Measurements from ENCODE around the gene FBXO22. TPM values are rescaled to one million over a fixed set of nuclear protein-coding genes. Genes with fewer than 3 reads are reported as not detected.

The FBXO22 gene
- total and polyA plus RNA-seq, 2 of the 8 experiments (the other 6 are each of a cell fraction or from before 2014, with no cell fraction given): 33.2 to 67.3 TPM

DNA sequence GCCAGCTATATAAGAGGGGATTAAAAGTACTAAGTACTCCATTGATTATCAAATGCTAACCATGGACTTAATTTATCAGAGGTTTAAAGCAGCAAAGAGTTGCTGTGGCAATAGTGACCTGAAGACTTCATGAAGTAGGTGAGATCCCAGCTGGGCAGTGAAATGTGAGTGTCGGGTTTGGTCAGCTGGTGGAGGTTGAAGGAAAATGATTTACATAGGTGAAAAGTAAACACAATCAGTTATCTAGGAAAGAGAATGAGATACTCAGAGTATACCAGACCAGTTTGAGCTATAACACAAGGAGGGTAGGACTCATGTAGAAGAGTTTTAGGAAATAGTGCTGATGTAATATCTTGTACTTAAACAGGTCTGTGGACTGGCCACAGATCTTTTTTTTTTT, 16.5 kb upstream of the FBXO22 start (continued):
- TF ChIP-seq, protein P1, sequence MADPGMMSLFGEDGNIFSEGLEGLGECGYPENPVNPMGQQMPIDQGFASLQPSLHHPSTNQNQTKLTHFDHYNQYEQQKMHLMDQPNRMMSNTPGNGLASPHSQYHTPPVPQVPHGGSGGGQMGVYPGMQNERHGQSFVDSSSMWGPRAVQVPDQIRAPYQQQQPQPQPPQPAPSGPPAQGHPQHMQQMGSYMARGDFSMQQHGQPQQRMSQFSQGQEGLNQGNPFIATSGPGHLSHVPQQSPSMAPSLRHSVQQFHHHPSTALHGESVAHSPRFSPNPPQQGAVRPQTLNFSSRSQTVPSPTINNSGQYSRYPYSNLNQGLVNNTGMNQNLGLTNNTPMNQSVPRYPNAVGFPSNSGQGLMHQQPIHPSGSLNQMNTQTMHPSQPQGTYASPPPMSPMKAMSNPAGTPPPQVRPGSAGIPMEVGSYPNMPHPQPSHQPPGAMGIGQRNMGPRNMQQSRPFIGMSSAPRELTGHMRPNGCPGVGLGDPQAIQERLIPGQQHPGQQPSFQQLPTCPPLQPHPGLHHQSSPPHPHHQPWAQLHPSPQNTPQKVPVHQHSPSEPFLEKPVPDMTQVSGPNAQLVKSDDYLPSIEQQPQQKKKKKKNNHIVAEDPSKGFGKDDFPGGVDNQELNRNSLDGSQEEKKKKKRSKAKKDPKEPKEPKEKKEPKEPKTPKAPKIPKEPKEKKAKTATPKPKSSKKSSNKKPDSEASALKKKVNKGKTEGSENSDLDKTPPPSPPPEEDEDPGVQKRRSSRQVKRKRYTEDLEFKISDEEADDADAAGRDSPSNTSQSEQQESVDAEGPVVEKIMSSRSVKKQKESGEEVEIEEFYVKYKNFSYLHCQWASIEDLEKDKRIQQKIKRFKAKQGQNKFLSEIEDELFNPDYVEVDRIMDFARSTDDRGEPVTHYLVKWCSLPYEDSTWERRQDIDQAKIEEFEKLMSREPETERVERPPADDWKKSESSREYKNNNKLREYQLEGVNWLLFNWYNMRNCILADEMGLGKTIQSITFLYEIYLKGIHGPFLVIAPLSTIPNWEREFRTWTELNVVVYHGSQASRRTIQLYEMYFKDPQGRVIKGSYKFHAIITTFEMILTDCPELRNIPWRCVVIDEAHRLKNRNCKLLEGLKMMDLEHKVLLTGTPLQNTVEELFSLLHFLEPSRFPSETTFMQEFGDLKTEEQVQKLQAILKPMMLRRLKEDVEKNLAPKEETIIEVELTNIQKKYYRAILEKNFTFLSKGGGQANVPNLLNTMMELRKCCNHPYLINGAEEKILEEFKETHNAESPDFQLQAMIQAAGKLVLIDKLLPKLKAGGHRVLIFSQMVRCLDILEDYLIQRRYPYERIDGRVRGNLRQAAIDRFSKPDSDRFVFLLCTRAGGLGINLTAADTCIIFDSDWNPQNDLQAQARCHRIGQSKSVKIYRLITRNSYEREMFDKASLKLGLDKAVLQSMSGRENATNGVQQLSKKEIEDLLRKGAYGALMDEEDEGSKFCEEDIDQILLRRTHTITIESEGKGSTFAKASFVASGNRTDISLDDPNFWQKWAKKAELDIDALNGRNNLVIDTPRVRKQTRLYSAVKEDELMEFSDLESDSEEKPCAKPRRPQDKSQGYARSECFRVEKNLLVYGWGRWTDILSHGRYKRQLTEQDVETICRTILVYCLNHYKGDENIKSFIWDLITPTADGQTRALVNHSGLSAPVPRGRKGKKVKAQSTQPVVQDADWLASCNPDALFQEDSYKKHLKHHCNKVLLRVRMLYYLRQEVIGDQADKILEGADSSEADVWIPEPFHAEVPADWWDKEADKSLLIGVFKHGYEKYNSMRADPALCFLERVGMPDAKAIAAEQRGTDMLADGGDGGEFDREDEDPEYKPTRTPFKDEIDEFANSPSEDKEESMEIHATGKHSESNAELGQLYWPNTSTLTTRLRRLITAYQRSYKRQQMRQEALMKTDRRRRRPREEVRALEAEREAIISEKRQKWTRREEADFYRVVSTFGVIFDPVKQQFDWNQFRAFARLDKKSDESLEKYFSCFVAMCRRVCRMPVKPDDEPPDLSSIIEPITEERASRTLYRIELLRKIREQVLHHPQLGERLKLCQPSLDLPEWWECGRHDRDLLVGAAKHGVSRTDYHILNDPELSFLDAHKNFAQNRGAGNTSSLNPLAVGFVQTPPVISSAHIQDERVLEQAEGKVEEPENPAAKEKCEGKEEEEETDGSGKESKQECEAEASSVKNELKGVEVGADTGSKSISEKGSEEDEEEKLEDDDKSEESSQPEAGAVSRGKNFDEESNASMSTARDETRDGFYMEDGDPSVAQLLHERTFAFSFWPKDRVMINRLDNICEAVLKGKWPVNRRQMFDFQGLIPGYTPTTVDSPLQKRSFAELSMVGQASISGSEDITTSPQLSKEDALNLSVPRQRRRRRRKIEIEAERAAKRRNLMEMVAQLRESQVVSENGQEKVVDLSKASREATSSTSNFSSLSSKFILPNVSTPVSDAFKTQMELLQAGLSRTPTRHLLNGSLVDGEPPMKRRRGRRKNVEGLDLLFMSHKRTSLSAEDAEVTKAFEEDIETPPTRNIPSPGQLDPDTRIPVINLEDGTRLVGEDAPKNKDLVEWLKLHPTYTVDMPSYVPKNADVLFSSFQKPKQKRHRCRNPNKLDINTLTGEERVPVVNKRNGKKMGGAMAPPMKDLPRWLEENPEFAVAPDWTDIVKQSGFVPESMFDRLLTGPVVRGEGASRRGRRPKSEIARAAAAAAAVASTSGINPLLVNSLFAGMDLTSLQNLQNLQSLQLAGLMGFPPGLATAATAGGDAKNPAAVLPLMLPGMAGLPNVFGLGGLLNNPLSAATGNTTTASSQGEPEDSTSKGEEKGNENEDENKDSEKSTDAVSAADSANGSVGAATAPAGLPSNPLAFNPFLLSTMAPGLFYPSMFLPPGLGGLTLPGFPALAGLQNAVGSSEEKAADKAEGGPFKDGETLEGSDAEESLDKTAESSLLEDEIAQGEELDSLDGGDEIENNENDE (IDR thresholded peaks at IDR 0.05; ENCODE audit: insufficient replicate concordance, low read length): no peak
